ENCODE measurements around the gene WNK1. TPM values are rescaled to one million over a fixed set of nuclear protein-coding genes. Genes with fewer than 3 reads are reported as not detected.
"Not testable (repeated sequence)": the region's sequence is repeated elsewhere in the genome, so short reads cannot be mapped to it uniquely, and the experiment has no call there.

Gene WNK1
- polyA plus RNA-seq, 1 experiment = 38.0 TPM

GRCh38 chr12:931591-931990 lies 179.2 kb downstream of the WNK1 start:
- DNase-seq (ENCODE audit: low read depth, low spot score) = no peak
- POLR2A ChIA-PET = no interaction called here
- CTCF ChIA-PET = no interaction called here
- Histone ChIP-seq H3K9me3 (ENCODE audit: control insufficient read depth, insufficient read depth, low read length) (no peaks in the 10 kb centered on the region), H3K27me3 (ENCODE audit: control insufficient read depth, insufficient read depth, low read length) (no peaks in the 10 kb centered on the region), H3K4me3 (ENCODE audit: low read depth, low read length) (no peak overlapping the region), H3K27ac (ENCODE audit: low read depth, low read length) (no peak overlapping the region)
- TF ChIP-seq CTCF (IDR thresholded peaks at IDR 0.05; ENCODE audit: low read depth, low read length) = no peak

DNA sequence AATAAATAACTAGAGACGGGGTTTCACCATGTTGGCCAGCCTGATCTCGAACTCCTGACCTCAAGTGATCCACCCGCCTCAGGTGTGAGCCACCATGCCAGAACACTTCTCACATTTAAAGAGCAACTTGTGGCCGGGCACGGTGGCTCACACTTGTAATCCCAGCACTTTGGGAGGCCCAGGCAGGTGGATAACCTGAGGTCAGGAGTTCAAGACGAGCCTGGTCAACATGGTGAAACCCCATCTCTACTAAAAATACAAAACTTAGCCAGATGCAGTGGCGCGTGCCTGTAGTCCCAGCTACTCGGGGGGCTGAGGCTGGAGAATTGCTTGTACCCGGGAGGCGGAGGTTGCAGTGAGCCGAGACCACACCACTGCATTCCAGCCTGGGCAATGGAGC lies 183.5 kb downstream of the WNK1 start:
- CTCF ChIA-PET = not testable (repeated sequence)

GRCh38 chr12:936377-937345 lies 184.3 kb downstream of the WNK1 start:
- Histone ChIP-seq H3K27ac (ENCODE audit: low read depth, low read length) (no peak overlapping the region), H3K4me3 (ENCODE audit: low read depth, low read length) (no peak overlapping the region), H3K9me3 (ENCODE audit: control insufficient read depth, insufficient read depth, low read length) (no peaks in the 10 kb centered on the region), H3K27me3 (ENCODE audit: control insufficient read depth, insufficient read depth, low read length) (no peaks in the 10 kb centered on the region)
- POLR2A ChIA-PET = no interaction called here
- CTCF ChIA-PET = interaction anchor here (1.0 kb wide), 1 partner anchor 181 kb away, joined by 4 read pairs; no protein-coding TSS in a partner anchor
- no peak for TF ChIP-seq CTCF (IDR thresholded peaks at IDR 0.05; ENCODE audit: low read depth, low read length)
- no peak for DNase-seq (ENCODE audit: low read depth, low spot score)

More for the DNA sequence above, 183.5 kb downstream of the WNK1 start:
- POLR2A ChIA-PET; DNase-seq (ENCODE audit: low read depth, low spot score); H3K27ac ChIP-seq (ENCODE audit: low read depth, low read length); H3K4me3 ChIP-seq (ENCODE audit: low read depth, low read length); H3K9me3 ChIP-seq (ENCODE audit: control insufficient read depth, insufficient read depth, low read length); H3K27me3 ChIP-seq (ENCODE audit: control insufficient read depth, insufficient read depth, low read length): not testable (repeated sequence)

GRCh38 chr12:938810-939209 lies 186.4 kb downstream of the WNK1 start:
- no peaks in the 10 kb centered on the region for H3K9me3 ChIP-seq (ENCODE audit: control insufficient read depth, insufficient read depth, low read length)
- H3K27ac ChIP-seq (ENCODE audit: low read depth, low read length) = no peak overlapping the region
- H3K27me3 ChIP-seq (ENCODE audit: control insufficient read depth, insufficient read depth, low read length) = no peaks in the 10 kb centered on the region
- ChIA-PET CTCF (interaction anchor here (0.7 kb wide), 1 partner anchor 10 kb away, joined by 4 read pairs; the partner anchor contains the start of gene RAD52), POLR2A (no interaction called here)
- TF ChIP-seq CTCF (IDR thresholded peaks at IDR 0.05; ENCODE audit: low read depth, low read length) = no peak
- DNase-seq (ENCODE audit: low read depth, low spot score) = no peak
- no peak overlapping the region for H3K4me3 ChIP-seq (ENCODE audit: low read depth, low read length)

DNA sequence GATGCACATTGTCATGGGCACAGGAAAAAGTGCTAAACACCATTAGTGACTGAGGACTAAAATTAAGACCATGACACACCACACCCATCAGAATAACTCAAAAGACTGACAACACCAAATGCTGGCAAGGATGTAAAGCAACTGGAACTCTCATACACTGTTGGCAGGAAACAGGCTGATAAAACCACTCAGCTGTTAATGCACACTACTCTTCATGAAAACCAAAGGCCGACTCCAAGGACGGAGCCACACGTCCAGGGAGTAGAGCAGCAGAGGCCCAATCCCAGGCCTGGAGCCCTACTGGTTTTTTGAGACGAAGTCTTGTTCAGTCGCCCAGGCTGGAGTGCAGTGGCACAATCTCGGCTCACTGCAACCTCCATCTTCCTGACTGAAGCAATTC lies 190.7 kb downstream of the WNK1 start:
- no peak for DNase-seq (ENCODE audit: low read depth, low spot score)

More for the DNA sequence above, 190.7 kb downstream of the WNK1 start:
- CTCF ChIA-PET = no interaction called here
- no peak for TF ChIP-seq CTCF (IDR thresholded peaks at IDR 0.05; ENCODE audit: low read depth, low read length)
- H3K27ac ChIP-seq (ENCODE audit: low read depth, low read length) = no peak overlapping the region
- H3K4me3 ChIP-seq (ENCODE audit: low read depth, low read length) = no peak overlapping the region
- no peaks in the 10 kb centered on the region for H3K27me3 ChIP-seq (ENCODE audit: control insufficient read depth, insufficient read depth, low read length)
- POLR2A ChIA-PET = no interaction called here
- no peaks in the 10 kb centered on the region for H3K9me3 ChIP-seq (ENCODE audit: control insufficient read depth, insufficient read depth, low read length)
